ENCODE results near the gene SORBS1. TPM values are rescaled to one million over a fixed set of nuclear protein-coding genes. Genes with fewer than 3 reads are reported as not detected.
A peak's percentile ranks its signal among the peaks of the same experiment; 100 is the strongest.

The SORBS1 gene
- total and polyA plus RNA-seq, 2 of the 13 experiments (the other 11 are each of a cell fraction or from before 2014, with no cell fraction given), result 16.8 to 39.8 TPM

DNA sequence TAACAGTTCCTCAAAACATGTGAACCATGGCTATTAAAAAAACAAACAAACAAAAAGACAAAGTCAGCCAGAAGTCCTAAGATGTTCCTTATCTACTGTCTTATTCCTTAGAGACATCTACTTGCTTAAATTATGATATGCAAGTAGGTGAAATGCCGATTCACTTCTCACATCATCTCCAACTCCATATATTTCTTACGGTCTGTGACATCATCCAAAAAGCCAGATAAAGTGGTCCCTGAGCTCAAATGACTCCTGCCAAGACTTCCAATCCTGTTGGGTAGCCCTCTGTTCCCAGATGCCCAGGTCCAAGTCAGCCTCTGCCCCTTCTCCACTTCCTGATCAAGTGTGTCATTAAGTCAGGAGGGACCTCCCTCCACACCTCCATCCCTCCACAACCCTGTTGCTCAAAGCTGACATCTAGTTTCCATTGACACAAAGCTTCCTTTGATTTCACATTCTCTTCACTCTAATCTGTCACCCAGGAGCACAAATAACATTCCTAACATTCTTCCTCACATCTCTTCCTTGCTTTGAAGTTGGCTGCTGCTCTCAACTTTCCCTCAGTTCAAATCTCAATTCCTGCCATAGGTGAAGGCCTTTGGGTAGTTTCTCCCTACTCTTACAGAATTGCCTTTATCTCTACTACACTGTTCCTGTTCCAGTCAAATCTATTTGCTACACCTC lies 214.3 kb downstream of the SORBS1 start (continued):
- TF ChIP-seq, protein P1, sequence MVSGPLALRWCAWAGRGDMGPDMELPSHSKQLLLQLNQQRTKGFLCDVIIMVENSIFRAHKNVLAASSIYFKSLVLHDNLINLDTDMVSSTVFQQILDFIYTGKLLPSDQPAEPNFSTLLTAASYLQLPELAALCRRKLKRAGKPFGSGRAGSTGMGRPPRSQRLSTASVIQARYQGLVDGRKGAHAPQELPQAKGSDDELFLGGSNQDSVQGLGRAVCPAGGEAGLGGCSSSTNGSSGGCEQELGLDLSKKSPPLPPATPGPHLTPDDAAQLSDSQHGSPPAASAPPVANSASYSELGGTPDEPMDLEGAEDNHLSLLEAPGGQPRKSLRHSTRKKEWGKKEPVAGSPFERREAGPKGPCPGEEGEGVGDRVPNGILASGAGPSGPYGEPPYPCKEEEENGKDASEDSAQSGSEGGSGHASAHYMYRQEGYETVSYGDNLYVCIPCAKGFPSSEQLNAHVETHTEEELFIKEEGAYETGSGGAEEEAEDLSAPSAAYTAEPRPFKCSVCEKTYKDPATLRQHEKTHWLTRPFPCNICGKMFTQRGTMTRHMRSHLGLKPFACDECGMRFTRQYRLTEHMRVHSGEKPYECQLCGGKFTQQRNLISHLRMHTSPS (CRISPR knock-in tag; IDR thresholded peaks at IDR 0.05; ENCODE audit: low read depth), result peak; percentile 39; the same call in 1 of the 2 replicates
- TF ChIP-seq NCOA2 (CRISPR knock-in tag; IDR thresholded peaks at IDR 0.05), result peak; percentile 98
- no peak for TF ChIP-seq SMARCC2 (IDR thresholded peaks at IDR 0.05)
- no peak for TF ChIP-seq DNMT1 (CRISPR knock-in tag; IDR thresholded peaks at IDR 0.05)
- TF ChIP-seq ZBTB38 (CRISPR knock-in tag; IDR thresholded peaks at IDR 0.05), result no peak
- TF ChIP-seq ZNF543 (CRISPR knock-in tag; IDR thresholded peaks at IDR 0.05), result peak; percentile 87
- peak; percentile 73; the same call in 1 of the 2 replicates for TF ChIP-seq ZNF747 (CRISPR knock-in tag; IDR thresholded peaks at IDR 0.05; ENCODE audit: borderline replicate concordance)
- TF ChIP-seq SNRNP70 (IDR thresholded peaks at IDR 0.05; ENCODE audit: low read depth, low read length), result no peak
- TF ChIP-seq HHEX (CRISPR knock-in tag; IDR thresholded peaks at IDR 0.05), result no peak
- TF ChIP-seq DPF2 (CRISPR knock-in tag; IDR thresholded peaks at IDR 0.05; ENCODE audit: borderline replicate concordance, low read depth), result peak; percentile 86
- peak; percentile 90 for TF ChIP-seq BCL6 (CRISPR knock-in tag; IDR thresholded peaks at IDR 0.05)
- TF ChIP-seq, protein P2, sequence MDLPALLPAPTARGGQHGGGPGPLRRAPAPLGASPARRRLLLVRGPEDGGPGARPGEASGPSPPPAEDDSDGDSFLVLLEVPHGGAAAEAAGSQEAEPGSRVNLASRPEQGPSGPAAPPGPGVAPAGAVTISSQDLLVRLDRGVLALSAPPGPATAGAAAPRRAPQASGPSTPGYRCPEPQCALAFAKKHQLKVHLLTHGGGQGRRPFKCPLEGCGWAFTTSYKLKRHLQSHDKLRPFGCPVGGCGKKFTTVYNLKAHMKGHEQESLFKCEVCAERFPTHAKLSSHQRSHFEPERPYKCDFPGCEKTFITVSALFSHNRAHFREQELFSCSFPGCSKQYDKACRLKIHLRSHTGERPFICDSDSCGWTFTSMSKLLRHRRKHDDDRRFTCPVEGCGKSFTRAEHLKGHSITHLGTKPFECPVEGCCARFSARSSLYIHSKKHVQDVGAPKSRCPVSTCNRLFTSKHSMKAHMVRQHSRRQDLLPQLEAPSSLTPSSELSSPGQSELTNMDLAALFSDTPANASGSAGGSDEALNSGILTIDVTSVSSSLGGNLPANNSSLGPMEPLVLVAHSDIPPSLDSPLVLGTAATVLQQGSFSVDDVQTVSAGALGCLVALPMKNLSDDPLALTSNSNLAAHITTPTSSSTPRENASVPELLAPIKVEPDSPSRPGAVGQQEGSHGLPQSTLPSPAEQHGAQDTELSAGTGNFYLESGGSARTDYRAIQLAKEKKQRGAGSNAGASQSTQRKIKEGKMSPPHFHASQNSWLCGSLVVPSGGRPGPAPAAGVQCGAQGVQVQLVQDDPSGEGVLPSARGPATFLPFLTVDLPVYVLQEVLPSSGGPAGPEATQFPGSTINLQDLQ (CRISPR knock-in tag; IDR thresholded peaks at IDR 0.05), result no peak
- no peak for TF ChIP-seq ZNF841 (CRISPR knock-in tag; IDR thresholded peaks at IDR 0.05; ENCODE audit: borderline replicate concordance)
- no peak for TF ChIP-seq PAF1 (CRISPR knock-in tag; IDR thresholded peaks at IDR 0.05)
- TF ChIP-seq, protein P3, sequence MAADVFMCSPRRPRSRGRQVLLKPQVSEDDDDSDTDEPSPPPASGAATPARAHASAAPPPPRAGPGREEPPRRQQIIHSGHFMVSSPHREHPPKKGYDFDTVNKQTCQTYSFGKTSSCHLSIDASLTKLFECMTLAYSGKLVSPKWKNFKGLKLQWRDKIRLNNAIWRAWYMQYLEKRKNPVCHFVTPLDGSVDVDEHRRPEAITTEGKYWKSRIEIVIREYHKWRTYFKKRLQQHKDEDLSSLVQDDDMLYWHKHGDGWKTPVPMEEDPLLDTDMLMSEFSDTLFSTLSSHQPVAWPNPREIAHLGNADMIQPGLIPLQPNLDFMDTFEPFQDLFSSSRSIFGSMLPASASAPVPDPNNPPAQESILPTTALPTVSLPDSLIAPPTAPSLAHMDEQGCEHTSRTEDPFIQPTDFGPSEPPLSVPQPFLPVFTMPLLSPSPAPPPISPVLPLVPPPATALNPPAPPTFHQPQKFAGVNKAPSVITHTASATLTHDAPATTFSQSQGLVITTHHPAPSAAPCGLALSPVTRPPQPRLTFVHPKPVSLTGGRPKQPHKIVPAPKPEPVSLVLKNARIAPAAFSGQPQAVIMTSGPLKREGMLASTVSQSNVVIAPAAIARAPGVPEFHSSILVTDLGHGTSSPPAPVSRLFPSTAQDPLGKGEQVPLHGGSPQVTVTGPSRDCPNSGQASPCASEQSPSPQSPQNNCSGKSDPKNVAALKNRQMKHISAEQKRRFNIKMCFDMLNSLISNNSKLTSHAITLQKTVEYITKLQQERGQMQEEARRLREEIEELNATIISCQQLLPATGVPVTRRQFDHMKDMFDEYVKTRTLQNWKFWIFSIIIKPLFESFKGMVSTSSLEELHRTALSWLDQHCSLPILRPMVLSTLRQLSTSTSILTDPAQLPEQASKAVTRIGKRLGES (CRISPR knock-in tag; IDR thresholded peaks at IDR 0.05; ENCODE audit: borderline replicate concordance), result no peak
- no peak for TF ChIP-seq CBX1 (IDR thresholded peaks at IDR 0.05; ENCODE audit: low read depth)
- TF ChIP-seq, protein P4, sequence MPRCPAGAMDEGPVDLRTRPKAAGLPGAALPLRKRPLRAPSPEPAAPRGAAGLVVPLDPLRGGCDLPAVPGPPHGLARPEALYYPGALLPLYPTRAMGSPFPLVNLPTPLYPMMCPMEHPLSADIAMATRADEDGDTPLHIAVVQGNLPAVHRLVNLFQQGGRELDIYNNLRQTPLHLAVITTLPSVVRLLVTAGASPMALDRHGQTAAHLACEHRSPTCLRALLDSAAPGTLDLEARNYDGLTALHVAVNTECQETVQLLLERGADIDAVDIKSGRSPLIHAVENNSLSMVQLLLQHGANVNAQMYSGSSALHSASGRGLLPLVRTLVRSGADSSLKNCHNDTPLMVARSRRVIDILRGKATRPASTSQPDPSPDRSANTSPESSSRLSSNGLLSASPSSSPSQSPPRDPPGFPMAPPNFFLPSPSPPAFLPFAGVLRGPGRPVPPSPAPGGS (CRISPR knock-in tag; IDR thresholded peaks at IDR 0.05), result no peak
- TF ChIP-seq, protein P5, sequence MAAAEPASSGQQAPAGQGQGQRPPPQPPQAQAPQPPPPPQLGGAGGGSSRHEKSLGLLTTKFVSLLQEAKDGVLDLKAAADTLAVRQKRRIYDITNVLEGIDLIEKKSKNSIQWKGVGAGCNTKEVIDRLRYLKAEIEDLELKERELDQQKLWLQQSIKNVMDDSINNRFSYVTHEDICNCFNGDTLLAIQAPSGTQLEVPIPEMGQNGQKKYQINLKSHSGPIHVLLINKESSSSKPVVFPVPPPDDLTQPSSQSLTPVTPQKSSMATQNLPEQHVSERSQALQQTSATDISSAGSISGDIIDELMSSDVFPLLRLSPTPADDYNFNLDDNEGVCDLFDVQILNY (CRISPR knock-in tag; conservative IDR thresholded peaks at IDR 0.05), result no peak
- TF ChIP-seq SOX5 (CRISPR knock-in tag; IDR thresholded peaks at IDR 0.05; ENCODE audit: borderline replicate concordance), result peak; percentile 96
- TF ChIP-seq ZC3H13 (CRISPR knock-in tag; IDR thresholded peaks at IDR 0.05), result no peak
- TF ChIP-seq TBX3 (IDR thresholded peaks at IDR 0.05; ENCODE audit: borderline replicate concordance), result peak; percentile 97
